HG02870 (cell line): ENCODE measurements around the gene PTPN6.
"Not testable (repeated sequence)": the region's sequence is repeated elsewhere in the genome, so short reads cannot be mapped to it uniquely, and the experiment has no call there.

Experiments
- ATAC-seq: cut with Tn5 transposase; IDR thresholded peaks from one replicate; pipeline ENCODE4 v1.9.1; 2021; ENCODE audit warnings: mild to moderate bottlenecking, moderate library complexity; ENCODE audit not compliant: unreplicated experiment

Gene PTPN6

GRCh38 chr12:6950811-6951540, at the start of gene PTPN6:
TSS of gene PTPN6 (plus strand) at chr12:6951356. CDS start at chr12:6951513, 157 bp downstream.
- no peak for ATAC-seq

- ATAC-seq, result no peak
Observed at GRCh38 chr12:6902448-6902847, 48.7 kb upstream of the PTPN6 start.

GRCh38 chr12:6903722-6904121, 47.4 kb upstream of the PTPN6 start:
- ATAC-seq, result no peak

GRCh38 chr12:6904280-6905276, 46.6 kb upstream of the PTPN6 start, which contains the start of gene LRRC23:
TSS of gene LRRC23 (plus strand) at chr12:6904822. CDS start at chr12:6905634, 812 bp downstream.
- ATAC-seq, result peak; percentile 92

GRCh38 chr12:6905414-6906040, 45.6 kb upstream of the PTPN6 start:
- ATAC-seq, result no peak

GRCh38 chr12:6908141-6908540, 43.0 kb upstream of the PTPN6 start:
- ATAC-seq, result not testable (repeated sequence)

GRCh38 chr12:6909421-6910145, 41.6 kb upstream of the PTPN6 start:
- no peak for ATAC-seq

GRCh38 chr12:6912164-6912935, 38.8 kb upstream of the PTPN6 start:
- ATAC-seq, result no peak

GRCh38 chr12:6914246-6914946, 36.8 kb upstream of the PTPN6 start, which contains the start of gene ENO2:
TSS of gene ENO2 (plus strand) at chr12:6914580. CDS start at chr12:6915833, 1,253 bp downstream.
- ATAC-seq, result peak; percentile 57

- no peak for ATAC-seq
Observed at GRCh38 chr12:6914947-6915788, 36.0 kb upstream of the PTPN6 start.

GRCh38 chr12:6915789-6916285, 35.3 kb upstream of the PTPN6 start:
- ATAC-seq, result no peak

DNA sequence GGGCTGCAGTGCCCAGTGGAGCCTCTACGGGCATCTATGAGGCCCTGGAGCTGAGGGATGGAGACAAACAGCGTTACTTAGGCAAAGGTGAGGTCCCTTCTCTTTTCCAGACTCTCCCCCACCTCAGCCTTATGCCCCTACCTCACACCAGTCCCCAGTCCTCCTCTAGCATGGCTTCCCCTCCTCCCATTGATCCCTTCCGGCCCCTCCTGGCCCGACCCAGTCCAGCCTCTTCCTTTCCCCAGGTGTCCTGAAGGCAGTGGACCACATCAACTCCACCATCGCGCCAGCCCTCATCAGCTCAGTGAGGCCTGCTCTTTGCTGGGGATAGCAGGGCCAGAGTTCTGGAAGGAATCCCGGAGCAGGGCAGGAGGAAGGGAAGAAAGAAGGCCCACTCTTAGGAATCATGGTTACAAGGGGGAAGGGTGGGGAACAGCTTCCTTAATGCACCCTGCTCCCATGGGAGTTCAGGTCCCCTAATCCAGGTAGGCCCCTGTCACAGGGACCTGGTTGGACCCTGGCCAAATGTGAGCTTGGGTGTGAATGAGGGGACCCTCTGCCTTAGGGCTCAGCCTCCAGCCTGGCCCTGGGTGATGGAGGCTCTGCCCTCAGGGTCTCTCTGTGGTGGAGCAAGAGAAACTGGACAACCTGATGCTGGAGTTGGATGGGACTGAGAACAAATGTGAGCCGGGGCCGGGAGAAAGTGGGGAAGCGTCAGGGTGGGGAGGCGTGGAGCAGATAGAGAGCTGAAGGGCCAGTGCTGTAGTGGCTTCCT, 34.5 kb upstream of the PTPN6 start:
- ATAC-seq, result no peak

GRCh38 chr12:6917491-6918231, 33.5 kb upstream of the PTPN6 start:
- no peak for ATAC-seq

DNA sequence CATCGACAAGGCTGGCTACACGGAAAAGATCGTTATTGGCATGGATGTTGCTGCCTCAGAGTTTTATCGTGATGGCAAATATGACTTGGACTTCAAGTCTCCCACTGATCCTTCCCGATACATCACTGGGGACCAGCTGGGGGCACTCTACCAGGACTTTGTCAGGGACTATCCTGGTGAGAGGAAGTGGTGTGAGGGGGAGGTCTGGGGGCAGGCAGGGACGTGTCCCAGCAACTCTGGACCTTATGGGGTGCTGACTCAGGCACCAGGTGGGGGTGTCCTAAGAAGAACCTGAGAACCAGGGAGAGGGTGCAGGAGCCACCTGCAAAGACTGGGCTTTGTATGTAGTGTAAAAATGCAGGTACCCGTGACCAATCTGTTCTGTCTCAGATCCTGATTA, 31.6 kb upstream of the PTPN6 start:
- ATAC-seq, result no peak

- no peak for ATAC-seq
Observed at GRCh38 chr12:6921539-6921938, 29.6 kb upstream of the PTPN6 start.
